AG09319 (cell line): ENCODE results near the gene RLN1.
"Not testable (repeated sequence)": the region's sequence is repeated elsewhere in the genome, so short reads cannot be mapped to it uniquely, and the experiment has no call there.

Experiments used
- DNase-seq: peaks from one replicate; pipeline ENCODE4 v3.0.0-alpha.2; 2010; ENCODE audit warnings: low read depth; ENCODE audit errors: extremely low read depth
- CTCF ChIP-seq: IDR thresholded peaks from 2 replicates; pipeline ENCODE4 v1.5.1; 2011; ENCODE audit warnings: low read depth, mild to moderate bottlenecking, inconsistent platforms, low read length, moderate library complexity

Gene RLN1

GRCh38 chr9:5352637-5353248 is 13.1 kb upstream of the RLN1 start:
- no peak for TF ChIP-seq CTCF
- no peak for DNase-seq

- no peak for TF ChIP-seq CTCF
- DNase-seq, result no peak
Measured at GRCh38 chr9:5336688-5337087, 3.0 kb downstream of the RLN1 start.

GRCh38 chr9:5331276-5331675 is 8.4 kb downstream of the RLN1 start:
- not testable (repeated sequence) for DNase-seq

GRCh38 chr9:5326893-5327548 is 12.7 kb downstream of the RLN1 start:
- DNase-seq, result no peak
- no peak for TF ChIP-seq CTCF

- DNase-seq, result no peak
- no peak for TF ChIP-seq CTCF
Measured at GRCh38 chr9:5326187-5326586, 13.5 kb downstream of the RLN1 start.

GRCh38 chr9:5321601-5322000 is 18.1 kb downstream of the RLN1 start:
- not testable (repeated sequence) for DNase-seq

GRCh38 chr9:5321058-5321457 is 18.6 kb downstream of the RLN1 start:
- TF ChIP-seq CTCF, result no peak; the same call in 1 of the 2 replicates
- DNase-seq, result no peak

- DNase-seq, result not testable (repeated sequence)
Measured at GRCh38 chr9:5316406-5316805, 23.3 kb downstream of the RLN1 start.

- no peak for TF ChIP-seq CTCF
- DNase-seq, result no peak
Measured at GRCh38 chr9:5315187-5315923, 24.3 kb downstream of the RLN1 start.
